Neural cell (in vitro differentiated cells): ENCODE measurements around the gene CEMIP. TPM values are rescaled to one million over a fixed set of nuclear protein-coding genes. Genes with fewer than 3 reads are reported as not detected.

Experiments used
- H2AFZ ChIP-seq: fragments of 200-600, 300-800 bp; sonication (generic), shearing (Covaris generic); 2 replicates; pipeline ENCODE4 v1.6.0; 2014; ENCODE audit warnings: low read depth, mild to moderate bottlenecking, antibody characterized with exemption, low read length, moderate library complexity
- H3F3A ChIP-seq: fragments of 200-600 bp; shearing (Covaris generic); 2 replicates; pipeline ENCODE4 v1.6.1; 2016; ENCODE audit warnings: mild to moderate bottlenecking, moderate library complexity, mixed read lengths, antibody characterized with exemption, low read length; ENCODE audit not compliant: insufficient read depth, poor library complexity, severe bottlenecking
- H3K27ac ChIP-seq: fragments of 200-600, 300-800 bp; sonication (generic), shearing (Covaris generic); 2 replicates; pipeline ENCODE4 v1.5.1; 2014; ENCODE audit warnings: mild to moderate bottlenecking, low read length, moderate library complexity
- H3K27me3 ChIP-seq: fragments of 300-800, 200-600 bp; sonication (generic), shearing (Covaris generic); 2 replicates; pipeline ENCODE4 v1.6.0; 2014; ENCODE audit warnings: mild to moderate bottlenecking, low read depth, low read length, moderate library complexity; ENCODE audit not compliant: insufficient read depth
- H3K36me3 ChIP-seq: fragments of 300-800, 200-600 bp; sonication (generic), shearing (Covaris generic); 2 replicates; pipeline ENCODE4 v1.5.1; 2014; ENCODE audit warnings: mild to moderate bottlenecking, antibody characterized with exemption, low read length, moderate library complexity; ENCODE audit not compliant: insufficient read depth
- H3K4me2 ChIP-seq: fragments of 300-800, 200-600 bp; sonication (generic), shearing (Covaris generic); 2 replicates; pipeline ENCODE4 v1.6.0; 2014; ENCODE audit warnings: mild to moderate bottlenecking, low read length
- H3K4me3 ChIP-seq: fragments of 300-800, 200-600 bp; sonication (generic), shearing (Covaris generic); 2 replicates; pipeline ENCODE4 v1.5.1; 2014; ENCODE audit warnings: mild to moderate bottlenecking, low read length, moderate library complexity
- H3K79me2 ChIP-seq: fragments of 200-600 bp; shearing (Covaris generic); replicated peaks from 2 replicates; pipeline ENCODE4 v1.6.0; 2014; ENCODE audit warnings: mild to moderate bottlenecking, low read length, moderate library complexity; ENCODE audit not compliant: insufficient read depth
- H3K9ac ChIP-seq: fragments of 300-800, 200-600 bp; sonication (generic), shearing (Covaris generic); 2 replicates; pipeline ENCODE4 v1.6.1; 2016; ENCODE audit warnings: mild to moderate bottlenecking, low read length, mixed read lengths
- H3K9me2 ChIP-seq: fragments of 200-600 bp; shearing (Covaris generic); 2 replicates; pipeline ENCODE4 v1.6.1; 2016; ENCODE audit warnings: mild to moderate bottlenecking, low read length, mixed read lengths; ENCODE audit not compliant: insufficient read depth
- H3K9me3 ChIP-seq: fragments of 200-600, 300-800 bp; sonication (generic), shearing (Covaris generic); 2 replicates; pipeline ENCODE4 v1.6.1; 2016; ENCODE audit warnings: mild to moderate bottlenecking, mixed run types, low read length, moderate library complexity, mixed read lengths
- H4K20me1 ChIP-seq: fragments of 200-600 bp; shearing (Covaris generic); 2 replicates; pipeline ENCODE4 v1.6.1; 2016; ENCODE audit warnings: mild to moderate bottlenecking, mixed run types; ENCODE audit not compliant: insufficient read depth
- EP300 ChIP-seq: fragments of 450-650 bp; conservative IDR thresholded peaks from 2 replicates; pipeline ENCODE4 v1.6.1; 2014; ENCODE audit warnings: antibody characterized with exemption, mild to moderate bottlenecking, moderate library complexity; ENCODE audit not compliant: poor library complexity, severe bottlenecking
- EZH2 ChIP-seq: fragments of 200-600, 300-800 bp; shearing (Covaris generic), sonication (generic); IDR thresholded peaks from 2 replicates; pipeline ENCODE4 v1.6.1; 2014; ENCODE audit warnings: antibody characterized with exemption, low read length, borderline replicate concordance, mild to moderate bottlenecking; ENCODE audit not compliant: insufficient read depth, poor library complexity, severe bottlenecking
- MXI1 ChIP-seq: fragments of 450-650 bp; conservative IDR thresholded peaks from 2 replicates; pipeline ENCODE4 v1.6.1; 2014; ENCODE audit warnings: antibody characterized with exemption, mild to moderate bottlenecking; ENCODE audit not compliant: poor library complexity, severe bottlenecking
- POLR2AphosphoS5 ChIP-seq: IDR thresholded peaks from 2 replicates; pipeline ENCODE4 v1.6.1; 2012
- RAD21 ChIP-seq: fragments of 450-650 bp; conservative IDR thresholded peaks from 2 replicates; pipeline ENCODE4 v1.6.1; 2014; ENCODE audit warnings: antibody characterized with exemption, mild to moderate bottlenecking, moderate library complexity
- SMC3 ChIP-seq: fragments of 450-650 bp; conservative IDR thresholded peaks from 2 replicates; pipeline ENCODE4 v1.6.1; 2014; ENCODE audit warnings: antibody characterized with exemption, mild to moderate bottlenecking, moderate library complexity; ENCODE audit not compliant: poor library complexity
- TAF1 ChIP-seq: IDR thresholded peaks from 2 replicates; pipeline ENCODE4 v1.6.1; 2012; ENCODE audit warnings: low read depth
- polyA plus RNA-seq: library from polyadenylated mRNA; depleted of rRNA; stranded (reverse); fragments of >200 nt; gene quantifications from 2 replicates; pipeline ENCODE4 v1.2.3, GENCODE V29; 2014
- TF ChIP-seq, protein P1 (sequence below): fragments of 450-650 bp; IDR thresholded peaks from 2 replicates; pipeline ENCODE4 v1.5.1; 2014; ENCODE audit warnings: antibody characterized with exemption, mild to moderate bottlenecking, moderate library complexity; ENCODE audit not compliant: poor library complexity, severe bottlenecking
- TF ChIP-seq, protein P2 (sequence below): IDR thresholded peaks from 2 replicates; pipeline ENCODE4 v1.6.1; 2012; ENCODE audit warnings: borderline replicate concordance

CEMIP gene
- polyA plus RNA-seq, 1 donor from 2014 or later = 0.04 TPM

DNA sequence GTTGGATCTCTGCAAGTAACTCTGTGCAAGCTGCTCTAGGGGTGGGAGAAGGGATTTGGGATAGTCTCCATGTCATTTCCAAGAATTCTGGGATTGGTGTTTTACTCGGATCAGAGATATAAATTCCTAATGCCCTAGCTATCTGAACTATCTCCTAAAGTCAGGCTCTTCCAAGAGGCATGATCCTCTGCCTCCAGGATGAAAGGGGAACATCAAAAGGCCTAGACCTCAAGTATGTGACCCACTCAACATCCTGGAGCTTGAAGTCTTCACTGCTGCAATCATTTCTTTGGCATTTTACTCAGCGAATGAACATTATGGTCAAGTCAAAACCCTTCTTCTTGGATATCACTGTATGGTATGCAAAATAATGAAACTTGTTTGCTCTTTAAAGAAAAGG, 104.5 kb downstream of the CEMIP start:
- no peak overlapping the region for H3K4me3 ChIP-seq
- H3K9me2 ChIP-seq = no peaks in the 10 kb centered on the region
- H3K9me3 ChIP-seq = no peaks in the 10 kb centered on the region
- no peak overlapping the region for H2AFZ ChIP-seq
- H3K27me3 ChIP-seq = no peaks in the 10 kb centered on the region
- H3K4me2 ChIP-seq = no peak overlapping the region
- H3K27ac ChIP-seq = no peak overlapping the region
- no peak for TF ChIP-seq EP300
- TF ChIP-seq TAF1 = no peak
- TF ChIP-seq EZH2 = no peak
- no peak for TF ChIP-seq SMC3
- no peak for TF ChIP-seq MXI1
- TF ChIP-seq, protein P1, sequence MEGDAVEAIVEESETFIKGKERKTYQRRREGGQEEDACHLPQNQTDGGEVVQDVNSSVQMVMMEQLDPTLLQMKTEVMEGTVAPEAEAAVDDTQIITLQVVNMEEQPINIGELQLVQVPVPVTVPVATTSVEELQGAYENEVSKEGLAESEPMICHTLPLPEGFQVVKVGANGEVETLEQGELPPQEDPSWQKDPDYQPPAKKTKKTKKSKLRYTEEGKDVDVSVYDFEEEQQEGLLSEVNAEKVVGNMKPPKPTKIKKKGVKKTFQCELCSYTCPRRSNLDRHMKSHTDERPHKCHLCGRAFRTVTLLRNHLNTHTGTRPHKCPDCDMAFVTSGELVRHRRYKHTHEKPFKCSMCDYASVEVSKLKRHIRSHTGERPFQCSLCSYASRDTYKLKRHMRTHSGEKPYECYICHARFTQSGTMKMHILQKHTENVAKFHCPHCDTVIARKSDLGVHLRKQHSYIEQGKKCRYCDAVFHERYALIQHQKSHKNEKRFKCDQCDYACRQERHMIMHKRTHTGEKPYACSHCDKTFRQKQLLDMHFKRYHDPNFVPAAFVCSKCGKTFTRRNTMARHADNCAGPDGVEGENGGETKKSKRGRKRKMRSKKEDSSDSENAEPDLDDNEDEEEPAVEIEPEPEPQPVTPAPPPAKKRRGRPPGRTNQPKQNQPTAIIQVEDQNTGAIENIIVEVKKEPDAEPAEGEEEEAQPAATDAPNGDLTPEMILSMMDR = no peak
- TF ChIP-seq POLR2AphosphoS5 = no peak
- TF ChIP-seq, protein P2, sequence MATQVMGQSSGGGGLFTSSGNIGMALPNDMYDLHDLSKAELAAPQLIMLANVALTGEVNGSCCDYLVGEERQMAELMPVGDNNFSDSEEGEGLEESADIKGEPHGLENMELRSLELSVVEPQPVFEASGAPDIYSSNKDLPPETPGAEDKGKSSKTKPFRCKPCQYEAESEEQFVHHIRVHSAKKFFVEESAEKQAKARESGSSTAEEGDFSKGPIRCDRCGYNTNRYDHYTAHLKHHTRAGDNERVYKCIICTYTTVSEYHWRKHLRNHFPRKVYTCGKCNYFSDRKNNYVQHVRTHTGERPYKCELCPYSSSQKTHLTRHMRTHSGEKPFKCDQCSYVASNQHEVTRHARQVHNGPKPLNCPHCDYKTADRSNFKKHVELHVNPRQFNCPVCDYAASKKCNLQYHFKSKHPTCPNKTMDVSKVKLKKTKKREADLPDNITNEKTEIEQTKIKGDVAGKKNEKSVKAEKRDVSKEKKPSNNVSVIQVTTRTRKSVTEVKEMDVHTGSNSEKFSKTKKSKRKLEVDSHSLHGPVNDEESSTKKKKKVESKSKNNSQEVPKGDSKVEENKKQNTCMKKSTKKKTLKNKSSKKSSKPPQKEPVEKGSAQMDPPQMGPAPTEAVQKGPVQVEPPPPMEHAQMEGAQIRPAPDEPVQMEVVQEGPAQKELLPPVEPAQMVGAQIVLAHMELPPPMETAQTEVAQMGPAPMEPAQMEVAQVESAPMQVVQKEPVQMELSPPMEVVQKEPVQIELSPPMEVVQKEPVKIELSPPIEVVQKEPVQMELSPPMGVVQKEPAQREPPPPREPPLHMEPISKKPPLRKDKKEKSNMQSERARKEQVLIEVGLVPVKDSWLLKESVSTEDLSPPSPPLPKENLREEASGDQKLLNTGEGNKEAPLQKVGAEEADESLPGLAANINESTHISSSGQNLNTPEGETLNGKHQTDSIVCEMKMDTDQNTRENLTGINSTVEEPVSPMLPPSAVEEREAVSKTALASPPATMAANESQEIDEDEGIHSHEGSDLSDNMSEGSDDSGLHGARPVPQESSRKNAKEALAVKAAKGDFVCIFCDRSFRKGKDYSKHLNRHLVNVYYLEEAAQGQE = no peak
- TF ChIP-seq RAD21 = no peak
- H3K36me3 ChIP-seq = no peaks in the 10 kb centered on the region
- no peaks in the 10 kb centered on the region for H3K79me2 ChIP-seq
- no peak overlapping the region for H3K9ac ChIP-seq
- H3F3A ChIP-seq = no peaks in the 10 kb centered on the region
- H4K20me1 ChIP-seq = no peaks in the 10 kb centered on the region

DNA sequence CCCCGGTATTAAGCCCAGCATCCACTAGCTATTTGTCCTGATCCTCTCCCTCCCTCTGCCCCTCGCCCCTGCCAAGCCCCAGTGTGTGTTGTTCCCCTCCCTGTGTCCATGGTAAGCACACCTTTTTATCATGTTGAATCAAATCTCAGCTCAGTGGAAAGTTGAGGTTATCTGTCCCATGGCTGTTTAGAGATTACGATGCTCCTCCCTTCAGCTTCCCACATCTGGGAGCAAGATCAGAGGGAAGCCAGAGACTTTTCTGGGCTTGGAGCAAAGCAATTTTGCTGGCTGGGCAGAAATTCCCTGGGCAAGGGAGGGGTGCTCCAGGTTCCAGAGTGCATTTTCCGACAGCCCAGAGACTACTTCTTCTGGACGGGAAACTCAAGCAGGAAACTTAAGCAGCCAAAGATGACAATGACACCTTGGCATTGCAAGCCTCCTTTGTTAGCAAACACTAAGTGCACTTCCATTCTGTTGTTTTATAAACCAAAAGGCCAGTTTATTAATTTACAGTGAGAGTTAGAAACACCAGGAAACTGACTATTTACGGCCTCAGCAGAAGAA, 105.9 kb downstream of the CEMIP start:
- Histone ChIP-seq H3F3A (no peaks in the 10 kb centered on the region), H3K9me2 (no peaks in the 10 kb centered on the region), H3K4me3 (no peak overlapping the region), H3K27me3 (no peaks in the 10 kb centered on the region), H3K4me2 (no peak overlapping the region), H3K9me3 (no peaks in the 10 kb centered on the region), H2AFZ (no peak overlapping the region), H3K79me2 (no peaks in the 10 kb centered on the region), H3K36me3 (no peaks in the 10 kb centered on the region), H3K9ac (no peak overlapping the region), H4K20me1 (no peaks in the 10 kb centered on the region), H3K27ac (no peak overlapping the region)
- TF ChIP-seq EP300 (no peak), TAF1 (no peak), MXI1 (no peak), EZH2 (no peak), RAD21 (no peak), POLR2AphosphoS5 (no peak), SMC3 (no peak)
- TF ChIP-seq, protein P2 = no peak
- TF ChIP-seq, protein P1 = no peak
